Transverse colon (tissue), 4 donors: Measurements from ENCODE around the gene PSMD12. TPM values are rescaled to one million over a fixed set of nuclear protein-coding genes. Genes with fewer than 3 reads are reported as not detected.

Experiments
- DNase-seq: peaks from one replicate; pipeline ENCODE4 v3.0.0-alpha.2; 2019
- H3K27ac ChIP-seq, 4 donors: fragments of 200-600 bp; sonication (generic); 2 replicates each; pipeline ENCODE4 v1.5.1; 2016 to 2018; ENCODE audit warnings: inconsistent platforms in 4 of 4
- H3K27me3 ChIP-seq: fragments of 200-600 bp; sonication (generic); 2 replicates; pipeline ENCODE4 v1.5.1; 2017; ENCODE audit warnings: inconsistent platforms
- H3K36me3 ChIP-seq, 4 donors: fragments of 200-600 bp; sonication (generic); 2 replicates each; pipeline ENCODE4 v1.5.1; 2017 to 2019; ENCODE audit warnings: inconsistent platforms in 4 of 4
- H3K4me1 ChIP-seq, 4 donors: fragments of 200-600 bp; sonication (generic); 2 replicates each; pipeline ENCODE4 v1.5.1; 2017 to 2020; ENCODE audit warnings: inconsistent platforms in 4 of 4
- H3K4me3 ChIP-seq, 4 donors: fragments of 200-600 bp; sonication (generic); 1 replicate in 1 of 4; 2 replicates in 3 of 4; pipeline versions ENCODE4 v1.5.1 to v1.6.1; 2017 to 2019; ENCODE audit warnings: inconsistent platforms in 4 of 4
- H3K9me3 ChIP-seq, 2 donors: fragments of 200-600 bp; sonication (generic); 2 replicates each; pipeline ENCODE4 v1.5.1; 2017 to 2019; ENCODE audit warnings: inconsistent platforms in 2 of 2
- EP300 ChIP-seq: sonication (generic); formaldehyde crosslinking; IDR thresholded peaks from one replicate; pipeline ENCODE4 v1.6.1; 2017; ENCODE audit warnings: antibody characterized with exemption, low read depth
- POLR2A ChIP-seq: fragments of 450-650 bp; IDR thresholded peaks from one replicate; pipeline ENCODE4 v1.6.1; 2016; ENCODE audit warnings: antibody characterized with exemption, mild to moderate bottlenecking, moderate library complexity
- POLR2AphosphoS5 ChIP-seq, 3 donors: sonication (generic); formaldehyde crosslinking; IDR thresholded peaks; one replicate each; pipeline ENCODE4 v1.6.1; 2016; ENCODE audit warnings: antibody characterized with exemption in 3 of 3
- WGBS, 2 donors: methylation state at CpG; one replicate each; pipeline ENCODE4 v1.1.5; 2018; ENCODE audit warnings: low coverage in 1 of 2; 5-methylcytosine and 5-hydroxymethylcytosine counted together
- in situ Hi-C, 4 donors: fragments of 200-750 bp; cut with MboI; loops; one replicate each; pipeline versions ENCODE4 v1.15.0 to v1.15.1; 2017; ENCODE audit warnings: low sequenced_read_pairs in 3 of 4, low pct_ligation_motif_present in 1 of 4, low pct_unique_long_range_greater_than_20kb in 1 of 4
- intact Hi-C: fragments of 100-400 bp; cut with DNase I; formaldehyde crosslinking; loops from one replicate; pipeline ENCODE4 v1.15.1; 2023; ENCODE audit warnings: low total_unique reads
- total RNA-seq, 4 donors: library from RNA; depleted of rRNA; stranded (reverse); fragments of >200 nt; gene quantifications; one replicate each; pipeline ENCODE4 v1.1.0, GENCODE V29; 2016
- TF ChIP-seq, protein P1 (sequence below), 5 experiments: fragments of 200-600 bp in 3 of 5; fragments of 450-650 bp in 2 of 5; sonication (generic) in 3 of 5; IDR thresholded peaks; 1 replicate in 2 of 5; 2 replicates in 3 of 5; pipeline ENCODE4 v1.5.1; 2016 to 2017; ENCODE audit warnings: antibody characterized with exemption in 5 of 5, inconsistent platforms in 3 of 5, mild to moderate bottlenecking in 2 of 5, moderate library complexity in 1 of 5

Gene PSMD12
- total RNA-seq, 4 donors from 2014 or later = 7.2 to 25.2 (median 12.5) TPM

DNA sequence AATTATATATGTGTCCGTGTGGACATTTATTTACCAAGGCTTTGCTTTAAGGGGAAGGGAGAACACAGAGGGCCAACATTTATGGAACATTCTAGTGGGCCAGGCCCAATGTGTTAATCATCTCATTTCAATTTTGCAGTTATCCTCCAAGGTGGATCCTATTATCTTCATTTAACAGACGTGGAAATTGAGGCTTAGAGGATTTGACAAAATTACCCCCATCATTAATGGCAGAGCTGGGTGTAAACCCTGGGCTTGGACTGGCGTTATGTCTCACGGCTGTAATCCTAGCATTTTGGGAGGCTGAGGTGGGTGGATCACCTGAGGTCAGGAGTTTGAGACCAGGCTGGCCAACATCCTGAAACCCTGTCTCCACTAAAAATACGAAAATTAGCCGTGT is 37.1 kb upstream of the PSMD12 start:
- no peak overlapping the region for H3K4me3 ChIP-seq
- no peak for DNase-seq
- H3K36me3 ChIP-seq = no peaks in the 10 kb centered on the region
- intact Hi-C loops = no loop called here
- TF ChIP-seq, protein P1, sequence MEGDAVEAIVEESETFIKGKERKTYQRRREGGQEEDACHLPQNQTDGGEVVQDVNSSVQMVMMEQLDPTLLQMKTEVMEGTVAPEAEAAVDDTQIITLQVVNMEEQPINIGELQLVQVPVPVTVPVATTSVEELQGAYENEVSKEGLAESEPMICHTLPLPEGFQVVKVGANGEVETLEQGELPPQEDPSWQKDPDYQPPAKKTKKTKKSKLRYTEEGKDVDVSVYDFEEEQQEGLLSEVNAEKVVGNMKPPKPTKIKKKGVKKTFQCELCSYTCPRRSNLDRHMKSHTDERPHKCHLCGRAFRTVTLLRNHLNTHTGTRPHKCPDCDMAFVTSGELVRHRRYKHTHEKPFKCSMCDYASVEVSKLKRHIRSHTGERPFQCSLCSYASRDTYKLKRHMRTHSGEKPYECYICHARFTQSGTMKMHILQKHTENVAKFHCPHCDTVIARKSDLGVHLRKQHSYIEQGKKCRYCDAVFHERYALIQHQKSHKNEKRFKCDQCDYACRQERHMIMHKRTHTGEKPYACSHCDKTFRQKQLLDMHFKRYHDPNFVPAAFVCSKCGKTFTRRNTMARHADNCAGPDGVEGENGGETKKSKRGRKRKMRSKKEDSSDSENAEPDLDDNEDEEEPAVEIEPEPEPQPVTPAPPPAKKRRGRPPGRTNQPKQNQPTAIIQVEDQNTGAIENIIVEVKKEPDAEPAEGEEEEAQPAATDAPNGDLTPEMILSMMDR (IDR thresholded peaks at IDR 0.05) = no peak
- TF ChIP-seq EP300 (no peak), POLR2AphosphoS5 (IDR thresholded peaks at IDR 0.05) (no peak), POLR2A (no peak)
- H3K9me3 ChIP-seq = no peaks in the 10 kb centered on the region
- no peak overlapping the region for H3K27ac ChIP-seq
- in situ Hi-C loops = no loop called here
- no peaks in the 10 kb centered on the region for H3K27me3 ChIP-seq
- H3K4me1 ChIP-seq = peaks cover 0 to 18% (median 10%) of the 10 kb centered on the region in 4 donors
- 91 to 100% methylated on average over 1 to 6 of the region's 6 CpGs for WGBS, 2 donors

DNA sequence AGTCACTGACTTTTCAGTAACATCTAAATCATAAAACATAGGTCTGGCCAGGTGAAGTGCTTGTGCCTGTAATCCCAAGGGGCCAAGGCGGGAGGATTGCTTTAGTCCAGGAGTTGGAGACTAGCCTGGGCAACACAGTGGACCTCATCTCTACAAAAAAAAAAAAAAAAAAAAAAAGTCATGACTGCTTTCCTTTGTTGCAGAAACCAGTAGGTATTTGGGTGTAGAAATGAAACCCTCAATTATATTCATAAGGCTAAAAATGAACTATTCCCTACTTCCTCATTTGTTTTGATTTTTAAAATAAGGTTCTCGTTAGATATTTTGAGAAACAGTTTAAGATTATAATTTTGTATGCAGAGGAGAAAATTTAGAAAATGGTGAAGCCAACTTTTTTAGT is 36.7 kb upstream of the PSMD12 start:
- Histone ChIP-seq H3K27me3 (no peaks in the 10 kb centered on the region), H3K4me3 (no peak overlapping the region), H3K9me3 (no peaks in the 10 kb centered on the region), H3K36me3 (no peaks in the 10 kb centered on the region), H3K4me1 (peaks cover 0 to 18% (median 10%) of the 10 kb centered on the region in 4 donors), H3K27ac (no peak overlapping the region)
- 90 to 93% methylated on average over 2 of the region's 2 CpGs for WGBS, 2 donors
- no peak for DNase-seq
- intact Hi-C loops = no loop called here
- TF ChIP-seq, protein P1 (IDR thresholded peaks at IDR 0.05) = no peak
- TF ChIP-seq EP300 (no peak), POLR2A (no peak), POLR2AphosphoS5 (IDR thresholded peaks at IDR 0.05) (no peak)
- in situ Hi-C loops = no loop called here

DNA sequence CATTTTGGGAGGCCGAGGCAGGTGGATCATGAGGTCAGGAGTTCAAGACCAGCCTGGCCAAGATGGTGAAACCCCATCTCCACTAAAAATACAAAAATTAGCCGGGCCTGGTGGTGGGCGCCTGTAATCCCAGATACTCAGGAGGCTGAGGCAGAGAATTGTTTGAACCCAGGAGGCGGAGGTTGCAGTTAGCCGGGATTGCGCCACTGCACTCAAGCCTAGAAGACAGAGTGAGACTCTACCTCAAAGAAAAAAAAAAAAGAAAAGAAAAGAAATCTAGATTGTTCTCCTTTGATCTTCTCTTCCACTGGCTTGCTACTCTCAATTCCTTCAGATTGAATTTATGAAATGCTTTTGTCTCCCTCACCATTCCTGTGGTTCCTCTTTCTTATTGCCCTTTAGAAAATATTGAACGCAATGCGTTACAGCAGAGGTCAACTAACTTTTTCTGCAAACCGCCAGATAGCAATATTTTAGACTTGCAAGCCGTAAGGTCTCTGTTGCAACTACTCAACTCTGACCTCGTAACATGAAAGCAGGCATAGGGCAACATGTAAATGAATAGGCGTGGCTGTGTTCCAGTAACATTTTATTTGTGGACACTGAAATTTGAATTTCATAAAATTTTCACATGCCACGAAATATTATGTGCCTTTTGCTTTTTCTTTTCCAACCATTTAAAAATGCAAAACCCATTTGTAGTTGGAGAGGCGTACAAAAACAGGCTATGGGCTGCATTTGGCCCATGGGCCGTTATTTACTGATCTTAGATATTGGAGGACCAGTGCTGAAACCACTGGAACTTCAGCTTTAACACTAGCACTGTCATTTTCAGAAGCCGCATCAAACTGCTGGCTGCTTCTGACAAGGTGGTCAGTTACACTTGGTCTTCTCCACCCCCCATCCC is 35.5 kb upstream of the PSMD12 start:
- H3K4me3 ChIP-seq = no peak overlapping the region
- H3K4me1 ChIP-seq = peaks cover 0 to 18% (median 10%) of the 10 kb centered on the region in 4 donors
- no peaks in the 10 kb centered on the region for H3K27me3 ChIP-seq
- WGBS, 2 donors = 87 to 89% methylated on average over 11 to 16 of the region's 16 CpGs
- no peak for DNase-seq
- H3K36me3 ChIP-seq = no peaks in the 10 kb centered on the region
- in situ Hi-C loops (no loop called here), intact Hi-C loops (no loop called here)
- H3K27ac ChIP-seq = peak overlapping the region in 1 of 4 donors; percentile 21
- H3K9me3 ChIP-seq = no peaks in the 10 kb centered on the region
- TF ChIP-seq POLR2A (no peak), POLR2AphosphoS5 (IDR thresholded peaks at IDR 0.05) (no peak), EP300 (no peak)
- TF ChIP-seq, protein P1 (IDR thresholded peaks at IDR 0.05) = no peak

DNA sequence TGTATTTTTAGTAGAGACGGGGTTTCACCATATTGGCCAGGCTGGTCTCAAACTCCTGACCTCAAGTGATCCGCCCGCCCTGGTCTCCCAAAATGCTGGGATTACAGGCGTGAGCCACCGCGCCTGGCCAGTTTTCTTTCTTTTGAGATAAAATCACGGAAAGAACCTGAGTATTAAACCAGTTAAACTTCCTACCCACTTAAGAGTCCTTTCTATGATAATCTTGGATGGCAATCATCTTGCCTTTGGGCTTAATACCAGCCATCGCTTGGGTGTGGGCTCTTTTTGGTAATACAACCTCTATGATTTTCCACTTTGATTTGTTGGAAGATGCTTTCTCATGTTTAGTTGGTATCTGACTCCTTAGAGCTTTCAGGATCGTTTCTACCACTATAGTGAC is 34.7 kb upstream of the PSMD12 start:
- TF ChIP-seq POLR2A (no peak), EP300 (no peak), POLR2AphosphoS5 (IDR thresholded peaks at IDR 0.05) (no peak)
- TF ChIP-seq, protein P1 (IDR thresholded peaks at IDR 0.05) = no peak
- in situ Hi-C loops (no loop called here), intact Hi-C loops (no loop called here)
- Histone ChIP-seq H3K4me3 (no peak overlapping the region), H3K27me3 (no peaks in the 10 kb centered on the region), H3K4me1 (peaks cover 0 to 18% (median 10%) of the 10 kb centered on the region in 4 donors), H3K27ac (peak overlapping the region in 1 of 4 donors; percentile 21), H3K36me3 (no peaks in the 10 kb centered on the region), H3K9me3 (no peaks in the 10 kb centered on the region)
- WGBS, 2 donors = 86 to 93% methylated on average over 2 to 9 of the region's 9 CpGs
- no peak for DNase-seq
